PFSK-1 (cell line): Measurements from ENCODE around the gene TOGARAM1.

Experiments
- FOXP2 ChIP-seq: optimal IDR thresholded peaks from 2 replicates; pipeline ENCODE3; 2011; ENCODE audit warnings: borderline replicate concordance, control low read depth, inconsistent platforms; ENCODE audit not compliant: insufficient read depth; ENCODE audit errors: extremely low read length, extremely low read depth
- POLR2AphosphoS5 ChIP-seq: IDR thresholded peaks from 2 replicates; pipeline ENCODE4 v1.6.1; 2012; ENCODE audit warnings: low read depth, mild to moderate bottlenecking, control low read depth, low read length, moderate library complexity
- REST ChIP-seq, 2 experiments: IDR thresholded peaks; 2 replicates each; pipeline versions ENCODE4 v1.6.1 to v1.8.0; 2011 to 2012; ENCODE audit warnings: low read depth in 2 of 2, low read length in 2 of 2, control low read depth in 1 of 2, inconsistent platforms in 1 of 2, mild to moderate bottlenecking in 1 of 2, moderate library complexity in 1 of 2; ENCODE audit not compliant: insufficient read depth in 1 of 2
- SIN3A ChIP-seq: IDR thresholded peaks from 2 replicates; pipeline ENCODE4 v1.6.1; 2012; ENCODE audit warnings: mild to moderate bottlenecking, low read length, moderate library complexity, borderline replicate concordance; ENCODE audit not compliant: insufficient read depth
- TAF1 ChIP-seq: IDR thresholded peaks from 2 replicates; pipeline ENCODE4 v1.6.1; 2012; ENCODE audit warnings: low read length, control low read depth, borderline replicate concordance; ENCODE audit not compliant: insufficient read depth

The TOGARAM1 gene

GRCh38 chr14:45091710-45092109 lies 129.7 kb downstream of the TOGARAM1 start:
- TF ChIP-seq SIN3A = no peak
- TF ChIP-seq POLR2AphosphoS5 = no peak
- TF ChIP-seq TAF1 = no peak
- TF ChIP-seq REST (IDR thresholded peaks at IDR 0.05; ENCODE audit: insufficient read depth in 1 of 2, low read depth in 2 of 2, low read length in 2 of 2) = no peak
- no peak for TF ChIP-seq FOXP2

- TF ChIP-seq FOXP2 (no peak), TAF1 (no peak), SIN3A (no peak), POLR2AphosphoS5 (no peak), REST (IDR thresholded peaks at IDR 0.05; ENCODE audit: insufficient read depth in 1 of 2, low read depth in 2 of 2, low read length in 2 of 2) (no peak)
Measured at GRCh38 chr14:45094275-45094674, 132.3 kb downstream of the TOGARAM1 start.

GRCh38 chr14:45095143-45095542 lies 133.2 kb downstream of the TOGARAM1 start:
- TF ChIP-seq POLR2AphosphoS5 (no peak), REST (IDR thresholded peaks at IDR 0.05; ENCODE audit: insufficient read depth in 1 of 2, low read depth in 2 of 2, low read length in 2 of 2) (no peak), TAF1 (no peak), SIN3A (no peak), FOXP2 (no peak)

GRCh38 chr14:45096218-45096617 lies 134.2 kb downstream of the TOGARAM1 start:
- TF ChIP-seq REST (IDR thresholded peaks at IDR 0.05; ENCODE audit: insufficient read depth in 1 of 2, low read depth in 2 of 2, low read length in 2 of 2) (no peak), TAF1 (no peak), SIN3A (no peak), FOXP2 (no peak), POLR2AphosphoS5 (no peak)

GRCh38 chr14:45103806-45104205 lies 141.8 kb downstream of the TOGARAM1 start:
- TF ChIP-seq REST (IDR thresholded peaks at IDR 0.05; ENCODE audit: insufficient read depth in 1 of 2, low read depth in 2 of 2, low read length in 2 of 2) = no peak
- TF ChIP-seq TAF1 = no peak
- no peak for TF ChIP-seq POLR2AphosphoS5
- no peak for TF ChIP-seq FOXP2
- TF ChIP-seq SIN3A = no peak
